ENCODE results near the gene PCDHA9.
A peak's percentile ranks its signal among the peaks of the same experiment; 100 is the strongest.
"Not testable (repeated sequence)": the region's sequence is repeated elsewhere in the genome, so short reads cannot be mapped to it uniquely, and the experiment has no call there.

The PCDHA9 gene

GRCh38 chr5:140834439-140835008, 13.7 kb upstream of the PCDHA9 start:
- DNase-seq (ENCODE audit: low spot score): not testable (repeated sequence)

- DNase-seq (ENCODE audit: low spot score): no peak
Measured at GRCh38 chr5:140835622-140836510, 12.3 kb upstream of the PCDHA9 start.

- DNase-seq (ENCODE audit: low spot score): peak; percentile 51
Measured at GRCh38 chr5:140840978-140841962, 6.9 kb upstream of the PCDHA9 start, which contains the start of gene PCDHA8. PCDHA8 (plus strand) TSS chr5:140841187; CDS start chr5:140841322, 135 bp downstream.

- no peak for DNase-seq (ENCODE audit: low spot score)
Measured at GRCh38 chr5:140842798-140843733, 5.1 kb upstream of the PCDHA9 start.

GRCh38 chr5:140849831-140850634, 1.9 kb downstream of the PCDHA9 start:
- not testable (repeated sequence) for DNase-seq (ENCODE audit: low spot score)

GRCh38 chr5:140855772-140856674, 7.8 kb downstream of the PCDHA9 start, which contains the start of gene PCDHA10:
PCDHA10 (plus strand) TSS chr5:140855897; CDS start chr5:140856049, 152 bp downstream.
- peak; percentile 68 for DNase-seq (ENCODE audit: low spot score)

GRCh38 chr5:140857177-140857986, 9.2 kb downstream of the PCDHA9 start:
- no peak for DNase-seq (ENCODE audit: low spot score)

- DNase-seq (ENCODE audit: low spot score): no peak
Measured at GRCh38 chr5:140857987-140858240, 9.7 kb downstream of the PCDHA9 start.

GRCh38 chr5:140862441-140863295, 14.5 kb downstream of the PCDHA9 start:
- DNase-seq (ENCODE audit: low spot score): no peak

- peak; percentile 33 for DNase-seq (ENCODE audit: low spot score)
Measured at GRCh38 chr5:140868721-140869554, 20.8 kb downstream of the PCDHA9 start, which contains the start of gene PCDHA11. PCDHA11 (plus strand) TSS chr5:140868957; CDS start chr5:140869104, 147 bp downstream.

GRCh38 chr5:140869555-140869886, 21.3 kb downstream of the PCDHA9 start:
- peak; percentile 37 for DNase-seq (ENCODE audit: low spot score)

- DNase-seq (ENCODE audit: low spot score): no peak
Measured at GRCh38 chr5:140870221-140871201, 22.3 kb downstream of the PCDHA9 start.

- no peak for DNase-seq (ENCODE audit: low spot score)
Measured at GRCh38 chr5:140875085-140876065, 27.2 kb downstream of the PCDHA9 start, which contains the start of gene PCDHA12. PCDHA12 (plus strand) TSS chr5:140875308; CDS start chr5:140875473, 165 bp downstream.

Measured in globus pallidus (tissue), 1 donor.